Osteoblast (primary cell): ENCODE results near the gene TFAP2B. TPM values are rescaled to one million over a fixed set of nuclear protein-coding genes. Genes with fewer than 3 reads are reported as not detected.

Source experiments
- DNase-seq: peaks from one replicate; pipeline ENCODE4 v3.0.0; 2011; ENCODE audit warnings: low spot score, mixed read lengths; ENCODE audit not compliant: insufficient read length; ENCODE audit errors: missing footprints
- H2AFZ ChIP-seq: 2 replicates; pipeline ENCODE4 v1.6.0; 2011; ENCODE audit warnings: mild to moderate bottlenecking, low read length
- H3K27ac ChIP-seq: 2 replicates; pipeline ENCODE4 v1.5.1; 2011; ENCODE audit warnings: mild to moderate bottlenecking, low read depth, low read length, moderate library complexity
- H3K27me3 ChIP-seq: 2 replicates; pipeline ENCODE4 v1.6.0; 2012; ENCODE audit warnings: mild to moderate bottlenecking, control low read depth, inconsistent platforms, low read length, moderate library complexity; ENCODE audit not compliant: insufficient read depth
- H3K36me3 ChIP-seq: 2 replicates; pipeline ENCODE4 v1.5.1; 2011; ENCODE audit warnings: mild to moderate bottlenecking, low read length, control low read depth, moderate library complexity; ENCODE audit not compliant: insufficient read depth
- H3K4me1 ChIP-seq: 2 replicates; pipeline ENCODE4 v1.5.1; 2011; ENCODE audit warnings: mild to moderate bottlenecking, low read length, control low read depth, moderate library complexity; ENCODE audit not compliant: insufficient read depth
- H3K4me2 ChIP-seq: 2 replicates; pipeline ENCODE4 v1.6.0; 2011; ENCODE audit warnings: mild to moderate bottlenecking, low read length; ENCODE audit not compliant: insufficient read depth
- H3K4me3 ChIP-seq: fragments of 200-600 bp; sonication (generic); 3 replicates; pipeline ENCODE4 v1.5.1; 2012; ENCODE audit warnings: mild to moderate bottlenecking, low read length, inconsistent platforms; ENCODE audit not compliant: insufficient read depth
- H3K79me2 ChIP-seq: 2 replicates; pipeline ENCODE4 v1.6.0; 2012; ENCODE audit warnings: mild to moderate bottlenecking, low read length, control low read depth, inconsistent platforms; ENCODE audit not compliant: insufficient read depth
- H3K9me3 ChIP-seq: 2 replicates; pipeline ENCODE4 v1.5.1; 2011; ENCODE audit warnings: low read depth, low read length, control low read depth
- H4K20me1 ChIP-seq: 2 replicates; pipeline ENCODE4 v1.6.0; 2012; ENCODE audit warnings: mild to moderate bottlenecking, low read length, control low read depth; ENCODE audit not compliant: insufficient read depth
- total RNA-seq: library from RNA; depleted of rRNA; stranded (reverse); fragments of >200 nt; gene quantifications from 2 replicates; pipeline ENCODE4 v1.2.3, GENCODE V29; 2012
- TF ChIP-seq, protein P1 (sequence below): IDR thresholded peaks from 2 replicates; pipeline ENCODE4 v1.5.1; 2011; ENCODE audit warnings: mild to moderate bottlenecking, low read depth, low read length, moderate library complexity; ENCODE audit errors: extremely low read depth

The TFAP2B gene
- total RNA-seq, 1 donor = not detected

DNA sequence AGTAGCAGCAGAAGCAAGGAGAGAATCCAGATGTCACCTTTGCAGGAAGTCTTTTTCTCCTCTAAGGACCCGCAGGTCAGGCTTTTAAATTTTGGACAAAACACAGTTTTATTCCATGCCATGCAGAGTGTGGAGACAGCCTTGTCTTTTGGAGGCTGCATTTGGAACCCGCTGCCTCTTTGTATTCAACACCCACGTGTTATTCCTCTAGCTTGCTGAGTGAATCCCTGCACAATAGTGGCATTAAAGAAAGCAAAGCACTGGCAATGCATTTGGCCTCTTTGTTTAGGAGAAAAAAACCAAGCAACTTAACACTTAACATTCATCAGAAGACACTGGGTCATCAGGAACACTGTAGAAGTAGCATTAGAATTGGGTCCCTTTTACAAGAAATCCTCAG is 43.5 kb downstream of the TFAP2B start:
- H3K4me2 ChIP-seq = no peak overlapping the region
- H3K27me3 ChIP-seq = no peaks in the 10 kb centered on the region
- H3K9me3 ChIP-seq = no peaks in the 10 kb centered on the region
- H3K27ac ChIP-seq = no peak overlapping the region
- no peak overlapping the region for H2AFZ ChIP-seq
- H3K79me2 ChIP-seq = no peaks in the 10 kb centered on the region
- no peaks in the 10 kb centered on the region for H3K36me3 ChIP-seq
- H4K20me1 ChIP-seq = no peaks in the 10 kb centered on the region
- H3K4me3 ChIP-seq = no peak overlapping the region
- no peak for DNase-seq
- H3K4me1 ChIP-seq = no peaks in the 10 kb centered on the region
- TF ChIP-seq, protein P1, sequence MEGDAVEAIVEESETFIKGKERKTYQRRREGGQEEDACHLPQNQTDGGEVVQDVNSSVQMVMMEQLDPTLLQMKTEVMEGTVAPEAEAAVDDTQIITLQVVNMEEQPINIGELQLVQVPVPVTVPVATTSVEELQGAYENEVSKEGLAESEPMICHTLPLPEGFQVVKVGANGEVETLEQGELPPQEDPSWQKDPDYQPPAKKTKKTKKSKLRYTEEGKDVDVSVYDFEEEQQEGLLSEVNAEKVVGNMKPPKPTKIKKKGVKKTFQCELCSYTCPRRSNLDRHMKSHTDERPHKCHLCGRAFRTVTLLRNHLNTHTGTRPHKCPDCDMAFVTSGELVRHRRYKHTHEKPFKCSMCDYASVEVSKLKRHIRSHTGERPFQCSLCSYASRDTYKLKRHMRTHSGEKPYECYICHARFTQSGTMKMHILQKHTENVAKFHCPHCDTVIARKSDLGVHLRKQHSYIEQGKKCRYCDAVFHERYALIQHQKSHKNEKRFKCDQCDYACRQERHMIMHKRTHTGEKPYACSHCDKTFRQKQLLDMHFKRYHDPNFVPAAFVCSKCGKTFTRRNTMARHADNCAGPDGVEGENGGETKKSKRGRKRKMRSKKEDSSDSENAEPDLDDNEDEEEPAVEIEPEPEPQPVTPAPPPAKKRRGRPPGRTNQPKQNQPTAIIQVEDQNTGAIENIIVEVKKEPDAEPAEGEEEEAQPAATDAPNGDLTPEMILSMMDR = no peak

DNA sequence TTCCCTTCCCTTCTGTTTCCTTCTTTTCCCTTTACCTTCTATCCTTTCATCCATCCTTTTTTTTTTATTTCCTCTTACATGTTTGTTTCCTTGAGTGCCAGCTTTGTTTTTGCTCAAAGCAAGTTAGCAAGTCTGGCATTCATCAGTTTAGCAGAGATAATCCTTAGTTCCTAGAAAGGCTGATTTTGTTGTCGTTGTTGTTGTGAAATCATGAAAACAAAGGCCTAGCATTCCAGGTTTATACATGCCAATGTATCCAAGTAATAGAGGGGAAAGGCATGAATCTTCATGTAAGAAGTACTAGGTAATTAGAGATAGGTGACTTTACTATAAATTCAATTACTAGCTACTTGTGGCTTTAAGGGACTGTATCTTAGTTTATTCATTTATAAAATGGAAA is 45.9 kb downstream of the TFAP2B start:
- no peak for DNase-seq
- Histone ChIP-seq H3K4me1 (no peaks in the 10 kb centered on the region), H3K4me3 (no peak overlapping the region), H3K36me3 (no peaks in the 10 kb centered on the region), H3K27ac (no peak overlapping the region), H3K79me2 (no peaks in the 10 kb centered on the region), H4K20me1 (no peaks in the 10 kb centered on the region), H3K4me2 (no peak overlapping the region), H3K9me3 (no peaks in the 10 kb centered on the region), H3K27me3 (no peaks in the 10 kb centered on the region), H2AFZ (no peak overlapping the region)
- TF ChIP-seq, protein P1 = no peak

DNA sequence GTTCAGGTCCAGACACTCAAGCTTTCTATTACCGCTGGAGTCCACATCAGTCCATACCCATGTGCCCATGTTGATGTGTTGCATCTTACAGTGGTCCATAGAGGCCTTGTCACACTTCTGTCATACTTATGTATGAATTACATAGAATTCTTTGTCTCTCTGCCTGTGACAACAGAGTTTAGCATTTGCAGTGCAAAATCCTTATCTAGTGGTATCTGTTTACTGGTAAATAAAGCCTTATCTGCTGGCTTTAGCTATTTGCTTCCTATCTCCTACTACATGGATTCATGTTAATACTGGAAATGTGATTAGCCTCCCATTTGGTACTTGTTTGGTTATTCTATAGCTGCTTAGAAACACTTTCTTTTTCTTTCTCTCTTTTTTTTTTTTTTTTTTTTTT is 49.8 kb downstream of the TFAP2B start:
- no peaks in the 10 kb centered on the region for H3K27me3 ChIP-seq
- H3K27ac ChIP-seq = no peak overlapping the region
- DNase-seq = no peak
- H3K79me2 ChIP-seq = no peaks in the 10 kb centered on the region
- no peaks in the 10 kb centered on the region for H3K4me1 ChIP-seq
- H2AFZ ChIP-seq = no peak overlapping the region
- no peaks in the 10 kb centered on the region for H4K20me1 ChIP-seq
- H3K36me3 ChIP-seq = no peaks in the 10 kb centered on the region
- no peaks in the 10 kb centered on the region for H3K9me3 ChIP-seq
- TF ChIP-seq, protein P1 = no peak
- no peak overlapping the region for H3K4me2 ChIP-seq
- no peak overlapping the region for H3K4me3 ChIP-seq

DNA sequence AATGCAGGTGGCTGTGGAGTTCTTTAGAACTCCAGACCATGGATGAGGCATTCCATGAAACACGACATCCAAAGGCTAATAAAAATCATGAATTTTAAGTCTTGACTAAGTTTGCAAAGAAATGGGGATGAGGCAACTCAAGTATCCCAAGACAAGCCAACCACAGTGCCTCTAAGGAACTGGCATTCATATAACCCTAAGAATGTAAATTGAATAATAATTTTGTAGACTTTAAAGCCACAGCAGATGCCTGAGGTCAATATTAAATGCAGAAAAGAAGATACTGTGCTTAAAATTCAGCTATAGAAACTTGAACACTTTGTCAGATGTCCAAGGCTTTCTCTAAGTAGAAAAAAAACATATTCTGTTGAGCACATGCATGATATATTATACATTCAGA is 54.5 kb downstream of the TFAP2B start:
- TF ChIP-seq, protein P1 = no peak
- no peak overlapping the region for H3K27ac ChIP-seq
- no peak overlapping the region for H3K4me2 ChIP-seq
- H2AFZ ChIP-seq = no peak overlapping the region
- no peaks in the 10 kb centered on the region for H3K36me3 ChIP-seq
- no peaks in the 10 kb centered on the region for H4K20me1 ChIP-seq
- no peaks in the 10 kb centered on the region for H3K27me3 ChIP-seq
- H3K79me2 ChIP-seq = no peaks in the 10 kb centered on the region
- H3K4me1 ChIP-seq = no peaks in the 10 kb centered on the region
- no peak overlapping the region for H3K4me3 ChIP-seq
- no peak for DNase-seq
- H3K9me3 ChIP-seq = no peaks in the 10 kb centered on the region
